HFF-Myc (cell line): ENCODE measurements around the gene NSUN3.

Experiments
- DNase-seq: peaks from one replicate; pipeline ENCODE4 v3.0.0-alpha.2; 2011; ENCODE audit warnings: low read depth; ENCODE audit errors: extremely low read depth
- H3K4me3 ChIP-seq: replicated peaks from 2 replicates; pipeline ENCODE4 v1.5.1; 2011; ENCODE audit warnings: low read depth, mild to moderate bottlenecking, control low read depth, low read length
- TF ChIP-seq, protein P1 (sequence below): IDR thresholded peaks from 2 replicates; pipeline ENCODE4 v1.5.1; 2012; ENCODE audit warnings: mild to moderate bottlenecking, low read depth, low read length, control low read depth; ENCODE audit errors: missing control alignments

The NSUN3 gene

GRCh38 chr3:94083261-94083660, 20.4 kb downstream of the NSUN3 start:
- H3K4me3 ChIP-seq = no peak overlapping the region
- DNase-seq = no peak
- TF ChIP-seq, protein P1, sequence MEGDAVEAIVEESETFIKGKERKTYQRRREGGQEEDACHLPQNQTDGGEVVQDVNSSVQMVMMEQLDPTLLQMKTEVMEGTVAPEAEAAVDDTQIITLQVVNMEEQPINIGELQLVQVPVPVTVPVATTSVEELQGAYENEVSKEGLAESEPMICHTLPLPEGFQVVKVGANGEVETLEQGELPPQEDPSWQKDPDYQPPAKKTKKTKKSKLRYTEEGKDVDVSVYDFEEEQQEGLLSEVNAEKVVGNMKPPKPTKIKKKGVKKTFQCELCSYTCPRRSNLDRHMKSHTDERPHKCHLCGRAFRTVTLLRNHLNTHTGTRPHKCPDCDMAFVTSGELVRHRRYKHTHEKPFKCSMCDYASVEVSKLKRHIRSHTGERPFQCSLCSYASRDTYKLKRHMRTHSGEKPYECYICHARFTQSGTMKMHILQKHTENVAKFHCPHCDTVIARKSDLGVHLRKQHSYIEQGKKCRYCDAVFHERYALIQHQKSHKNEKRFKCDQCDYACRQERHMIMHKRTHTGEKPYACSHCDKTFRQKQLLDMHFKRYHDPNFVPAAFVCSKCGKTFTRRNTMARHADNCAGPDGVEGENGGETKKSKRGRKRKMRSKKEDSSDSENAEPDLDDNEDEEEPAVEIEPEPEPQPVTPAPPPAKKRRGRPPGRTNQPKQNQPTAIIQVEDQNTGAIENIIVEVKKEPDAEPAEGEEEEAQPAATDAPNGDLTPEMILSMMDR = no peak

DNA sequence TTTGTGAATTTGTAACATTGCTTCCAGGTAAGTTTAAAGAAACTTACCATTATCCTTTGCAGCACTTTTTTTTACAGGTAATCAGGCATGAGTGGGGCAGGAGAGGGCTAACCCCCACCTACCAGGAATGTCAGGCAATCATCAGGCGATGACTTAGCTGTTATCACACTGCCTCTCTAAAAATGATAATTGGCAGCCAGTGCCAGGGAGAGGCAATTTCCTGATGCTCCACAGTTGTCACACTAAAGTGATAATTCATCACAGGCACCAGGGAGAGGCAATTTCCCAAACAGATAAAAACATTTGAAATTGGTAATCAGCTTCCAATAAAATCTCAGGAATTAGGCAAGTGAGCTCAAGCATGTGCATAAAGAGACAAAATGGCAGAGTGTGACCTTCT, 26.3 kb downstream of the NSUN3 start:
- TF ChIP-seq, protein P1 = no peak
- H3K4me3 ChIP-seq = no peak overlapping the region
- no peak for DNase-seq

- no peak for DNase-seq
- TF ChIP-seq, protein P1 = no peak
- H3K4me3 ChIP-seq = no peak overlapping the region
Measured at GRCh38 chr3:94092086-94092485, 29.2 kb downstream of the NSUN3 start.

DNA sequence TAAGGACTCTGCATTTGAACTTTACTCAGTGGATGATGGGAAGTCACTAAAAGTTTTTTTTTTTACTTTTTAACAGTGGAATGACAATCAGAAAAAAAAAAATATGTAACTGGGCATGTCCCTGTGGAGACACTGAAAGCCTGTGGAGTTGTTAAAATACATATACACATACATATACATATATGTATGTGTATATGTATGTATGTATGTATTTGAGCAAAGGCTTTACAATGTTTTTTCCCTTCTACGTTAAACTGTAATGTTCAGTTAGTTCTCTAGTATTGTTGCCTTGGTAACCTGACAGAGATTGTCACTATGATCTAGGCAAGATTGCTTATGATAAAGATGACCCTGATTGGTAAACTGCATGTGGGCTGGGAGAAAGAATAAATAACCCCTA, 30.3 kb downstream of the NSUN3 start:
- no peak overlapping the region for H3K4me3 ChIP-seq
- TF ChIP-seq, protein P1 = no peak
- DNase-seq = no peak

- TF ChIP-seq, protein P1 = no peak
- no peak for DNase-seq
- H3K4me3 ChIP-seq = no peak overlapping the region
Measured at GRCh38 chr3:94095111-94095510, 32.2 kb downstream of the NSUN3 start.

- TF ChIP-seq, protein P1 = no peak
- H3K4me3 ChIP-seq = no peak overlapping the region
- no peak for DNase-seq
Measured at GRCh38 chr3:94098452-94098851, 35.6 kb downstream of the NSUN3 start.

DNA sequence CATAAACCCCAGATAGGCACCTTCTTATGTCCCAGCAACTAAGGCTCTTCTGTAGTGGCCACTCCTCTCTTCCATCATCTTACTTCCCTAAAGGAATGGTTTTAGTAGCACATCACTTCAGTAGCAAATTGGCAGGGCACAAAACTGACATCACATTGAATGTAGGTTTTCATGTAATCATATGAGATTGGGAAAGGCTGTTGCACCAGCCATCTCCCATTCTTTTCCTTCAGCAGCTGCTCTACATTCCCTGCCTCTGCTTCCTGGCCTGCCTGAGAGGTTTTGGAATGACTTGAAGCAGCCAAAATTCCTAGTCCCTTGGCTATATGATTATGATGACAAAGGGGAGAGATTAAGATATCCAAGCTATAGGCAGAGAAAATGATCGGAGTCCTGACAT, 36.5 kb downstream of the NSUN3 start:
- DNase-seq = no peak
- TF ChIP-seq, protein P1 = no peak
- H3K4me3 ChIP-seq = no peak overlapping the region
